Uterus (tissue), 4 donors: ENCODE data around the gene CYP1A2. TPM values are rescaled to one million over a fixed set of nuclear protein-coding genes. Genes with fewer than 3 reads are reported as not detected.
"Not testable (repeated sequence)": the region's sequence is repeated elsewhere in the genome, so short reads cannot be mapped to it uniquely, and the experiment has no call there.

Source experiments
- DNase-seq, 2 donors: peaks; one replicate each; pipeline ENCODE4 v3.0.0-alpha.2; 2019 to 2020
- H3K27ac ChIP-seq, 2 donors: fragments of 200-600 bp; sonication (generic); 1 replicate in 1 of 2; 2 replicates in 1 of 2; pipeline ENCODE4 v1.5.1; 2016 to 2018
- H3K27me3 ChIP-seq, 2 donors: fragments of 200-600 bp; sonication (generic); one replicate each; pipeline ENCODE4 v1.5.1; 2018 to 2019; ENCODE audit warnings: control low read depth in 1 of 2
- H3K36me3 ChIP-seq, 2 donors: fragments of 200-600 bp; sonication (generic); one replicate each; pipeline ENCODE4 v1.5.1; 2019; ENCODE audit warnings: control low read depth in 1 of 2
- H3K4me1 ChIP-seq, 2 donors: fragments of 200-600 bp; sonication (generic); one replicate each; pipeline ENCODE4 v1.5.1; 2018 to 2019; ENCODE audit warnings: control low read depth in 1 of 2
- H3K4me3 ChIP-seq, 2 donors: fragments of 200-600 bp; sonication (generic); 1 replicate in 1 of 2; 2 replicates in 1 of 2; pipeline ENCODE4 v1.5.1; 2018 to 2019; ENCODE audit warnings: mild to moderate bottlenecking in 1 of 2
- H3K9me3 ChIP-seq, 2 donors: fragments of 200-600 bp; sonication (generic); one replicate each; pipeline ENCODE4 v1.5.1; 2019; ENCODE audit warnings: control low read depth in 1 of 2
- CTCF ChIP-seq, 4 experiments: fragments of 200-600 bp in 2 of 4; fragments of 450-650 bp in 2 of 4; sonication (generic) in 2 of 4; IDR thresholded peaks; one replicate each; pipeline ENCODE4 v1.5.1; 2016 to 2019; ENCODE audit warnings: antibody characterized with exemption in 4 of 4, mild to moderate bottlenecking in 2 of 4, moderate library complexity in 1 of 4
- POLR2A ChIP-seq, 2 donors: fragments of 450-650 bp; IDR thresholded peaks; one replicate each; pipeline ENCODE4 v1.6.1; 2016; ENCODE audit warnings: antibody characterized with exemption in 2 of 2, mild to moderate bottlenecking in 1 of 2, moderate library complexity in 1 of 2
- intact Hi-C: fragments of 100-400 bp; cut with DNase I; formaldehyde crosslinking; loops from one replicate; pipeline ENCODE4 v1.15.1; 2023; ENCODE audit warnings: low total_unique reads
- total RNA-seq, 4 donors: library from RNA; depleted of rRNA in 3 of 4; stranded (reverse); fragments of >200 nt in 3 of 4; gene quantifications; one replicate each; pipeline versions ENCODE4 v1.1.0 to v1.2.4, GENCODE V29; 2014 to 2023
- donor health status: DM: yes; HTN: yes; CAD: no.

The CYP1A2 gene
- total RNA-seq, 4 donors from 2014 or later = not detected

- TF ChIP-seq POLR2A (IDR thresholded peaks at IDR 0.05) (no peak), CTCF (IDR thresholded peaks at IDR 0.05) (no peak)
- Histone ChIP-seq H3K27me3 (no peaks in the 10 kb centered on the region), H3K36me3 (no peaks in the 10 kb centered on the region), H3K9me3 (no peaks in the 10 kb centered on the region), H3K4me1 (no peaks in the 10 kb centered on the region), H3K4me3 (no peak overlapping the region), H3K27ac (no peak overlapping the region)
- intact Hi-C loops = no loop called here
- no peak for DNase-seq
Observed at GRCh38 chr15:74735305-74735704, 13.3 kb upstream of the CYP1A2 start.

DNA sequence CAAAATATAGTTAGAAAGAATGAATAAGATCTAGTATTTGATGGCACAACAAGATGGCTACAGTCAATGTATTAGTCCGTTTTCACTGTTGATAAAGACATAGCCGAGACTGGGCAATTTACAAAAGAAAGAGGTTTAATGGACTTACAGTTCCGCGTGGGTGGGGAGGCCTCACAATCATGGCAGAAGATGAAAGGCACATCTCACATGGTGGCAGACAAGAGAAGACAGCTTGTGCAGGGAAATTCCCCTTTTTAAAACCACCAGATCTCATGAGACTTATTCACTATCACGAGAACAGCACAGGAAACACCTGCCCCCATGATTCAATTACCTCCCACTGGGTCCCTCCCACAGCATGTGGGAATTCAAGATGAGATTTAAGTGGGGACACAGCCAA, 10.4 kb upstream of the CYP1A2 start:
- H3K4me1 ChIP-seq, H3K9me3 ChIP-seq, DNase-seq, intact Hi-C loops, H3K36me3 ChIP-seq, H3K4me3 ChIP-seq, H3K27ac ChIP-seq, H3K27me3 ChIP-seq: not testable (repeated sequence)

DNA sequence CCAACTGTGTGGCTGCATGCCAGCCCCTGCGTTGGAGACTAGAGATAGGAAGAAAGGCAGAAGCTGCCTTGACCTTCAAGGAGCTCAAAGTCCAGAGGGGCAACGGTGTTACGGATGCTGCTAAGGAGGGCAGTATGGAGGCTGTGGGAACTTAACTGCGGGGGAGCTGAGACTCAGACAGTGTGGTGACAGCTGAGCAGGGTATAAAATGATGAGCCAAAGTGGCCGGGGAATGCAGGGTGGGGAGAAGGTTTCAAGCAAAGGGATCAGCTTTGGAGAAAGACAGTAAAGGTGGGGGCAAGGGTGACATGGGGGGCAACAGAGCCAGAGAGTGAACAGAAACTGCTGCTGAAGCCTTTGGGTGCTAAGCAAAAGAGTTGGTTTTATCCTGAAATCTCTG, 6.2 kb upstream of the CYP1A2 start:
- H3K36me3 ChIP-seq = no peaks in the 10 kb centered on the region
- H3K27ac ChIP-seq = no peak overlapping the region
- H3K9me3 ChIP-seq = no peaks in the 10 kb centered on the region
- no peak for DNase-seq
- no peaks in the 10 kb centered on the region for H3K4me1 ChIP-seq
- H3K4me3 ChIP-seq = no peak overlapping the region
- TF ChIP-seq CTCF (IDR thresholded peaks at IDR 0.05) (no peak), POLR2A (IDR thresholded peaks at IDR 0.05) (no peak)
- intact Hi-C loops = no loop called here
- no peaks in the 10 kb centered on the region for H3K27me3 ChIP-seq

- no peak for DNase-seq
- intact Hi-C loops = no loop called here
- Histone ChIP-seq H3K4me3 (no peak overlapping the region), H3K36me3 (no peaks in the 10 kb centered on the region), H3K4me1 (no peaks in the 10 kb centered on the region), H3K9me3 (no peaks in the 10 kb centered on the region), H3K27me3 (no peaks in the 10 kb centered on the region), H3K27ac (no peak overlapping the region)
- TF ChIP-seq CTCF (IDR thresholded peaks at IDR 0.05) = no peak
Observed at GRCh38 chr15:74746389-74746788, 2.3 kb upstream of the CYP1A2 start.

DNA sequence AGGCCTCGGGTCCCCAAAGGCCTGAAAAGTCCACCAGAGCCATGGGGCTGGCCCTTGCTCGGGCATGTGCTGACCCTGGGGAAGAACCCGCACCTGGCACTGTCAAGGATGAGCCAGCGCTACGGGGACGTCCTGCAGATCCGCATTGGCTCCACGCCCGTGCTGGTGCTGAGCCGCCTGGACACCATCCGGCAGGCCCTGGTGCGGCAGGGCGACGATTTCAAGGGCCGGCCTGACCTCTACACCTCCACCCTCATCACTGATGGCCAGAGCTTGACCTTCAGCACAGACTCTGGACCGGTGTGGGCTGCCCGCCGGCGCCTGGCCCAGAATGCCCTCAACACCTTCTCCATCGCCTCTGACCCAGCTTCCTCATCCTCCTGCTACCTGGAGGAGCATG, 1.2 kb downstream of the CYP1A2 start:
- Histone ChIP-seq H3K27ac (no peak overlapping the region), H3K4me3 (no peak overlapping the region), H3K27me3 (no peaks in the 10 kb centered on the region), H3K36me3 (no peaks in the 10 kb centered on the region), H3K4me1 (no peaks in the 10 kb centered on the region), H3K9me3 (no peaks in the 10 kb centered on the region)
- TF ChIP-seq CTCF (IDR thresholded peaks at IDR 0.05) = no peak
- TF ChIP-seq POLR2A (IDR thresholded peaks at IDR 0.05) = no peak
- intact Hi-C loops = no loop called here
- DNase-seq = no peak

- H3K4me3 ChIP-seq = no peak overlapping the region
- intact Hi-C loops = no loop called here
- DNase-seq = no peak
- TF ChIP-seq CTCF (IDR thresholded peaks at IDR 0.05) (no peak), POLR2A (IDR thresholded peaks at IDR 0.05) (no peak)
- no peaks in the 10 kb centered on the region for H3K4me1 ChIP-seq
- H3K27ac ChIP-seq = no peak overlapping the region
- H3K27me3 ChIP-seq = no peaks in the 10 kb centered on the region
- H3K36me3 ChIP-seq = no peaks in the 10 kb centered on the region
- H3K9me3 ChIP-seq = no peaks in the 10 kb centered on the region
Observed at GRCh38 chr15:74750751-74751150, 2.1 kb downstream of the CYP1A2 start.
